Effector memory CD8-positive, alpha-beta T cell (primary cell): Measurements from ENCODE around the gene ADAM15.

ENCODE experiments used
- ATAC-seq: fragments of 150-1000 bp; cut with Tn5 transposase; replicated peaks from 2 replicates; pipeline ENCODE4 v1.10.0; 2021; ENCODE audit warnings: mild to moderate bottlenecking, moderate library complexity
- DNase-seq, 3 experiments: peaks; one replicate each; pipeline ENCODE4 v3.0.0; 2021
- H3K27ac Mint-ChIP-seq, 2 donors: one replicate each; pipeline ENCODE4 v1.8.0; 2022; ENCODE audit warnings: mild to moderate bottlenecking in 2 of 2, mixed read lengths in 2 of 2, moderate library complexity in 2 of 2
- H3K27me3 Mint-ChIP-seq, 2 donors: one replicate each; pipeline ENCODE4 v1.8.0; 2022; ENCODE audit warnings: mixed read lengths in 2 of 2
- H3K36me3 Mint-ChIP-seq: one replicate; pipeline ENCODE4 v1.8.0; 2022; ENCODE audit warnings: mild to moderate bottlenecking, moderate library complexity, mixed read lengths; ENCODE audit not compliant: insufficient read depth
- H3K4me1 Mint-ChIP-seq, 2 donors: one replicate each; pipeline ENCODE4 v1.8.0; 2022; ENCODE audit warnings: low read depth in 2 of 2, mixed read lengths in 2 of 2
- H3K4me3 Mint-ChIP-seq, 2 donors: one replicate each; pipeline ENCODE4 v1.8.0; 2022; ENCODE audit warnings: mild to moderate bottlenecking in 2 of 2, mixed read lengths in 2 of 2, moderate library complexity in 2 of 2
- H3K9me3 Mint-ChIP-seq, 2 donors: one replicate each; pipeline ENCODE4 v1.8.0; 2022; ENCODE audit warnings: mixed read lengths in 2 of 2

The ADAM15 gene

DNA sequence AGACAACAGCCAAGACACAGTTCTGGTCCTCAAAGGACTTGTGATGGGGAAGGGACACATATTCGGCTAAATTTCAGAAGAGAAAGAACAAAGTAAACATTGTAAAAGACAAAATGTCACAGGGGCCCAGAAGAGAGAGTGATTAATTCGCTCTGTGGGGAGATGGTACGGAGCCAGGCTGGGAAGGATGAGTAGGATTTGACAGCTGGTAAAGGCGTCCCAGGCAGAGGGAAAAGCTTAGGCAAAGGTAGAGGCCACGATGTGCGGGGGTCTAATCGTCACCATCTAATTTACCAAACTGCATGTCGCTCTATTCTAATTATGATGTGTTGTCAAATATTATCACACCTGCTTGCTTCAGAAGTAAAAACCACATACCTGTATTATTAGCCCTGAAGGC is 59.3 kb downstream of the ADAM15 start:
- no peak overlapping the region for H3K4me3 Mint-ChIP-seq
- peaks cover under 1% of the 10 kb centered on the region for H3K36me3 Mint-ChIP-seq
- no peak overlapping the region for H3K27ac Mint-ChIP-seq
- ATAC-seq (no peak), DNase-seq (no peak)
- H3K27me3 Mint-ChIP-seq = peaks cover 15 to 25% of the 10 kb centered on the region in 2 donors
- H3K9me3 Mint-ChIP-seq = no peaks in the 10 kb centered on the region
- H3K4me1 Mint-ChIP-seq = no peaks in the 10 kb centered on the region

DNA sequence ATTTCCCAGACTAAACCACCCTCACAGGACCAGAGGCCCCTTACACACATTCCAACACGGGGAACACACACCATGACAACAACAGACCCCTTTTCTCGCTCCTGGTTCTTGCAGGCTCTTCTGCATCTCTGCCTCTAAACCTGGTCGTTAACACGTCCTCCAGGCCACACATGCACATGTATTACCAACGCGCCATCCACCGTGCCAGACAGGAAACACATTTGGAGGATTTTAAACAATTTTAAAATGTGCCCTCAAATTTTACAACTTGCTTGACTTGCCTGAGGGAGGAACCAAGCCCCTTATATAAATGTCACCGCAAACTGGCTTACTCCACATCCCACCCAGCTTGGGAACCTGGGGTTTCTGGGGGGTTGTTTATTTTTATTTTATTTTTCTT is 59.7 kb downstream of the ADAM15 start:
- Mint-ChIP-seq H3K4me3 (no peak overlapping the region), H3K27ac (no peak overlapping the region), H3K9me3 (no peaks in the 10 kb centered on the region), H3K4me1 (no peaks in the 10 kb centered on the region), H3K27me3 (peaks cover 14 to 24% of the 10 kb centered on the region in 2 donors), H3K36me3 (no peaks in the 10 kb centered on the region)
- ATAC-seq (no peak), DNase-seq (no peak)
